GM23338 (cell line): ENCODE results near the gene CDC42EP2. TPM values are rescaled to one million over a fixed set of nuclear protein-coding genes. Genes with fewer than 3 reads are reported as not detected.

Experiments used
- ATAC-seq: fragments of 200-7000 bp; cut with Tn5 transposase; 3 replicates; pipeline ENCODE4 v1.9.1; 2020
- DNase-seq: peaks from one replicate; pipeline ENCODE4 v3.0.0-alpha.2; 2015; ENCODE audit warnings: low spot score
- H2AFZ ChIP-seq: fragments of 200-600 bp; sonication (generic); 2 replicates; pipeline ENCODE4 v1.8.0; 2016; ENCODE audit warnings: antibody characterized with exemption, mild to moderate bottlenecking, moderate library complexity
- H3F3A ChIP-seq: fragments of 200-600 bp; sonication (generic); replicated peaks from 2 replicates; pipeline ENCODE4 v1.8.0; 2017; ENCODE audit warnings: antibody characterized with exemption, mixed run types, low read depth
- H3K27ac ChIP-seq: fragments of 200-600 bp; sonication (generic); 2 replicates; pipeline ENCODE4 v1.6.1; 2016; ENCODE audit warnings: low read depth
- H3K27me3 ChIP-seq: fragments of 200-600 bp; sonication (generic); 2 replicates; pipeline ENCODE4 v1.8.0; 2016; ENCODE audit warnings: mild to moderate bottlenecking, mixed run types, moderate library complexity; ENCODE audit not compliant: insufficient read depth
- H3K36me3 ChIP-seq: fragments of 200-600 bp; sonication (generic); 2 replicates; pipeline ENCODE4 v1.8.0; 2016; ENCODE audit warnings: mild to moderate bottlenecking; ENCODE audit not compliant: insufficient read depth
- H3K4me1 ChIP-seq: fragments of 200-600 bp; sonication (generic); 2 replicates; pipeline ENCODE4 v1.8.0; 2016; ENCODE audit warnings: mild to moderate bottlenecking, moderate library complexity; ENCODE audit not compliant: insufficient read depth
- H3K4me2 ChIP-seq: fragments of 200-600 bp; sonication (generic); 2 replicates; pipeline ENCODE4 v1.7.1; 2017; ENCODE audit warnings: mixed run types
- H3K4me3 ChIP-seq: fragments of 200-600 bp; sonication (generic); 2 replicates; pipeline ENCODE4 v1.6.1; 2016; ENCODE audit warnings: mixed run types
- H3K79me2 ChIP-seq: fragments of 200-600 bp; sonication (generic); replicated peaks from 2 replicates; pipeline ENCODE4 v1.8.0; 2017; ENCODE audit warnings: mild to moderate bottlenecking; ENCODE audit not compliant: insufficient read depth
- H3K9me2 ChIP-seq: fragments of 200-600 bp; sonication (generic); 2 replicates; pipeline ENCODE4 v1.8.0; 2017; ENCODE audit not compliant: insufficient read depth
- H4K20me1 ChIP-seq: fragments of 200-600 bp; sonication (generic); replicated peaks from 2 replicates; pipeline ENCODE4 v1.8.0; 2017; ENCODE audit warnings: mild to moderate bottlenecking; ENCODE audit not compliant: insufficient read depth
- H3K27ac Mint-ChIP-seq: 2 replicates; pipeline ENCODE4 v1.8.0; 2020; ENCODE audit warnings: inconsistent platforms, mild to moderate bottlenecking, moderate library complexity, mixed read lengths
- H3K27me3 Mint-ChIP-seq: 3 replicates; pipeline ENCODE4 v1.8.0; 2022; ENCODE audit warnings: low read depth, mild to moderate bottlenecking, moderate library complexity, mixed read lengths, inconsistent platforms; ENCODE audit not compliant: insufficient read depth, poor library complexity
- H3K36me3 Mint-ChIP-seq: 3 replicates; pipeline ENCODE4 v1.8.0; 2021; ENCODE audit warnings: low read depth, mild to moderate bottlenecking, inconsistent platforms, moderate library complexity, mixed read lengths
- H3K4me1 Mint-ChIP-seq: 3 replicates; pipeline ENCODE4 v1.8.0; 2020; ENCODE audit warnings: mild to moderate bottlenecking, inconsistent platforms, mixed read lengths
- H3K4me3 Mint-ChIP-seq: 3 replicates; pipeline ENCODE4 v1.8.0; 2021; ENCODE audit warnings: moderate library complexity, mild to moderate bottlenecking, inconsistent platforms, mixed read lengths
- H3K9me3 Mint-ChIP-seq: 3 replicates; pipeline ENCODE4 v1.8.0; 2020; ENCODE audit warnings: moderate library complexity, mild to moderate bottlenecking, inconsistent platforms, mixed read lengths
- EZH2 ChIP-seq: fragments of 200-600 bp; sonication (generic); IDR thresholded peaks from one replicate; pipeline ENCODE4 v1.8.0; 2017; ENCODE audit warnings: antibody characterized with exemption, mild to moderate bottlenecking, low read depth; ENCODE audit not compliant: unreplicated experiment
- NANOG ChIP-seq: IDR thresholded peaks from 2 replicates; pipeline ENCODE4 v1.6.1; 2016; ENCODE audit warnings: antibody characterized with exemption, borderline replicate concordance
- POLR2AphosphoS5 ChIP-seq: IDR thresholded peaks from 2 replicates; pipeline ENCODE4 v1.6.1; 2016; ENCODE audit warnings: antibody characterized with exemption, low read depth
- ZNF331 ChIP-seq: fragments of 250-450 bp; sonication (Bioruptor Pico); IDR thresholded peaks from 2 replicates; pipeline ENCODE4 v1.5.0; 2020; ENCODE audit warnings: low read depth, mild to moderate bottlenecking, moderate library complexity
- polyA plus RNA-seq: library from polyadenylated mRNA; unstranded; fragments of >200 nt; fragmentation: Nextera tagmentation; extraction: Ambion mirVana; gene quantifications from 2 replicates; pipeline ENCODE4 v1.2.1, GENCODE V29; 2016
- total RNA-seq: library from RNA; depleted of rRNA; stranded (reverse); fragments of >200 nt; shearing (Covaris generic); gene quantifications from 2 replicates; pipeline ENCODE4 v1.2.3, GENCODE V29; 2014
- TF ChIP-seq, protein P1 (sequence below), 2 experiments: fragments of 200-600 bp in 1 of 2; sonication (generic) in 1 of 2; conservative IDR thresholded peaks; 2 replicates each; pipeline versions ENCODE4 v1.5.1 to v1.6.1; 2016 to 2017; ENCODE audit warnings: antibody characterized with exemption in 2 of 2, low read depth in 2 of 2, mild to moderate bottlenecking in 2 of 2, moderate library complexity in 1 of 2
- TF ChIP-seq, protein P2 (sequence below): fragments of 250-450 bp; sonication (Bioruptor Pico); IDR thresholded peaks from 2 replicates; pipeline ENCODE4 v1.5.0; 2020; ENCODE audit warnings: mild to moderate bottlenecking, moderate library complexity
- TF ChIP-seq, protein P3 (sequence below): IDR thresholded peaks from one replicate; pipeline ENCODE4 v1.6.1; 2018; ENCODE audit warnings: antibody characterized with exemption; ENCODE audit not compliant: unreplicated experiment

CDC42EP2 gene
- total and polyA plus RNA-seq, 2 experiments from 2014 or later: 18.2 to 19.0 TPM

DNA sequence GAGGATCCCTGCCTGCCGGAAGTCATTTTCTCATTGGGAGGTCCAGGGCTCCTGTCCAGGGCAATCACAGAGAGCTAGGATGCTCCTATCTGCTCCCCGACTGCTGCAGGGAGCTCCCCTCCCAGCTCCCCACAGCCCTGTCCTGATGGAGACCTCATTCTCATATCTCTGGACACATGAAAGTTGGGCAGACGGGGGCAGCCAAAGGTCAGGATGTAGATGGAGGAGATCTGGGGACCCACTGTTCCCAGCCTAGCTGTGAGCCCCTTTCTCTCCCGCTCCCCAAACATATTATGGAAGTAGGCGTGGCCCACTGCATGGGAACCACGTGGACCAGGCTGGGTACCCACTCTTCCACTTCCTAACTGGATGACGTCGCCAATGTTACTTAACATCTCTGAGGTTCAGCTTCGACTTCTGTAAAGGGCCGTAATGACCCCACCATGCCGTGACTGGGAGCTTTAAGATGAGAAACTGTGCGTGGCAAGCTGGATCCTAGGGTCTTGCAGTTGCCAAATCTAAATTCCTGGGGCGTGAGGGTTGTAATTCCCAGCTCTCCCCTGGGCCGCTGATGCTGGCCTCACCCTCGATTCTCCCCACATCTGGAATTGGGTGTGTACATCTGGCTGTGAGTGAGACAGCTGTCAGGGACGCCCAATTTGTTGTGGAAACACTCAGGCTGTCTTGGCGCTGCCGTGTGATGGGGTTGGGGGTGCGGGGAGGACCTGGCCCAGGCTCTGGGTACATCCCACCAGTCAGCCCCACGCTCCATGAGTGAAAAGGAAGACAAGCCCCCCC, 1.8 kb downstream of the CDC42EP2 start:
- Histone ChIP-seq H3K79me2 (peaks cover 44% of the 10 kb centered on the region), H4K20me1 (peaks cover 11% of the 10 kb centered on the region), H3K27ac (peak overlapping the region; percentile 88), H2AFZ (no peak overlapping the region), H3K27me3 (peaks cover 14% of the 10 kb centered on the region), H3K4me2 (peak overlapping the region; percentile 99), H3K9me2 (no peaks in the 10 kb centered on the region), H3K4me3 (peak overlapping the region; percentile 98), H3K36me3 (no peaks in the 10 kb centered on the region), H3F3A (peaks cover 17% of the 10 kb centered on the region), H3K4me1 (peaks cover 49% of the 10 kb centered on the region)
- ATAC-seq (no peak), DNase-seq (peak; percentile 64)
- Mint-ChIP-seq H3K36me3 (peaks cover 12% of the 10 kb centered on the region), H3K27ac (peak overlapping the region; percentile 82), H3K9me3 (no peaks in the 10 kb centered on the region), H3K4me3 (peak overlapping the region; percentile 76), H3K4me1 (peaks cover 41% of the 10 kb centered on the region), H3K27me3 (peaks cover 36% of the 10 kb centered on the region)
- TF ChIP-seq POLR2AphosphoS5: no peak

GRCh38 chr11:65317025-65317786, 2.5 kb downstream of the CDC42EP2 start:
- Mint-ChIP-seq H3K27me3 (peaks cover 34% of the 10 kb centered on the region), H3K4me1 (peaks cover 41% of the 10 kb centered on the region), H3K9me3 (no peaks in the 10 kb centered on the region), H3K4me3 (peak overlapping the region; percentile 76), H3K27ac (peak overlapping the region; percentile 82), H3K36me3 (peaks cover 20% of the 10 kb centered on the region)
- peaks cover 14% of the 10 kb centered on the region for H3K27me3 ChIP-seq
- DNase-seq (peak; percentile 80), ATAC-seq (peak; percentile 4)
- peak overlapping the region; percentile 99 for H3K4me2 ChIP-seq
- H3K4me3 ChIP-seq: peak overlapping the region; percentile 98
- no peaks in the 10 kb centered on the region for H3K36me3 ChIP-seq
- H4K20me1 ChIP-seq: peaks cover 11% of the 10 kb centered on the region
- H3K9me2 ChIP-seq: no peaks in the 10 kb centered on the region
- H3K79me2 ChIP-seq: peaks cover 44% of the 10 kb centered on the region
- no peak overlapping the region for H2AFZ ChIP-seq
- peaks cover 21% of the 10 kb centered on the region for H3F3A ChIP-seq
- peak overlapping the region; percentile 88 for H3K27ac ChIP-seq
- peaks cover 49% of the 10 kb centered on the region for H3K4me1 ChIP-seq
- TF ChIP-seq NANOG: no peak
- TF ChIP-seq, protein P1, sequence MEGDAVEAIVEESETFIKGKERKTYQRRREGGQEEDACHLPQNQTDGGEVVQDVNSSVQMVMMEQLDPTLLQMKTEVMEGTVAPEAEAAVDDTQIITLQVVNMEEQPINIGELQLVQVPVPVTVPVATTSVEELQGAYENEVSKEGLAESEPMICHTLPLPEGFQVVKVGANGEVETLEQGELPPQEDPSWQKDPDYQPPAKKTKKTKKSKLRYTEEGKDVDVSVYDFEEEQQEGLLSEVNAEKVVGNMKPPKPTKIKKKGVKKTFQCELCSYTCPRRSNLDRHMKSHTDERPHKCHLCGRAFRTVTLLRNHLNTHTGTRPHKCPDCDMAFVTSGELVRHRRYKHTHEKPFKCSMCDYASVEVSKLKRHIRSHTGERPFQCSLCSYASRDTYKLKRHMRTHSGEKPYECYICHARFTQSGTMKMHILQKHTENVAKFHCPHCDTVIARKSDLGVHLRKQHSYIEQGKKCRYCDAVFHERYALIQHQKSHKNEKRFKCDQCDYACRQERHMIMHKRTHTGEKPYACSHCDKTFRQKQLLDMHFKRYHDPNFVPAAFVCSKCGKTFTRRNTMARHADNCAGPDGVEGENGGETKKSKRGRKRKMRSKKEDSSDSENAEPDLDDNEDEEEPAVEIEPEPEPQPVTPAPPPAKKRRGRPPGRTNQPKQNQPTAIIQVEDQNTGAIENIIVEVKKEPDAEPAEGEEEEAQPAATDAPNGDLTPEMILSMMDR (conservative IDR thresholded peaks at IDR 0.05; ENCODE audit: low read depth in 2 of 2): 0 out of 4 replicates have a peak, but pooled peaks of 1 of the 2 experiments have one; percentile 5
- TF ChIP-seq EZH2: no peak
- TF ChIP-seq, protein P2, sequence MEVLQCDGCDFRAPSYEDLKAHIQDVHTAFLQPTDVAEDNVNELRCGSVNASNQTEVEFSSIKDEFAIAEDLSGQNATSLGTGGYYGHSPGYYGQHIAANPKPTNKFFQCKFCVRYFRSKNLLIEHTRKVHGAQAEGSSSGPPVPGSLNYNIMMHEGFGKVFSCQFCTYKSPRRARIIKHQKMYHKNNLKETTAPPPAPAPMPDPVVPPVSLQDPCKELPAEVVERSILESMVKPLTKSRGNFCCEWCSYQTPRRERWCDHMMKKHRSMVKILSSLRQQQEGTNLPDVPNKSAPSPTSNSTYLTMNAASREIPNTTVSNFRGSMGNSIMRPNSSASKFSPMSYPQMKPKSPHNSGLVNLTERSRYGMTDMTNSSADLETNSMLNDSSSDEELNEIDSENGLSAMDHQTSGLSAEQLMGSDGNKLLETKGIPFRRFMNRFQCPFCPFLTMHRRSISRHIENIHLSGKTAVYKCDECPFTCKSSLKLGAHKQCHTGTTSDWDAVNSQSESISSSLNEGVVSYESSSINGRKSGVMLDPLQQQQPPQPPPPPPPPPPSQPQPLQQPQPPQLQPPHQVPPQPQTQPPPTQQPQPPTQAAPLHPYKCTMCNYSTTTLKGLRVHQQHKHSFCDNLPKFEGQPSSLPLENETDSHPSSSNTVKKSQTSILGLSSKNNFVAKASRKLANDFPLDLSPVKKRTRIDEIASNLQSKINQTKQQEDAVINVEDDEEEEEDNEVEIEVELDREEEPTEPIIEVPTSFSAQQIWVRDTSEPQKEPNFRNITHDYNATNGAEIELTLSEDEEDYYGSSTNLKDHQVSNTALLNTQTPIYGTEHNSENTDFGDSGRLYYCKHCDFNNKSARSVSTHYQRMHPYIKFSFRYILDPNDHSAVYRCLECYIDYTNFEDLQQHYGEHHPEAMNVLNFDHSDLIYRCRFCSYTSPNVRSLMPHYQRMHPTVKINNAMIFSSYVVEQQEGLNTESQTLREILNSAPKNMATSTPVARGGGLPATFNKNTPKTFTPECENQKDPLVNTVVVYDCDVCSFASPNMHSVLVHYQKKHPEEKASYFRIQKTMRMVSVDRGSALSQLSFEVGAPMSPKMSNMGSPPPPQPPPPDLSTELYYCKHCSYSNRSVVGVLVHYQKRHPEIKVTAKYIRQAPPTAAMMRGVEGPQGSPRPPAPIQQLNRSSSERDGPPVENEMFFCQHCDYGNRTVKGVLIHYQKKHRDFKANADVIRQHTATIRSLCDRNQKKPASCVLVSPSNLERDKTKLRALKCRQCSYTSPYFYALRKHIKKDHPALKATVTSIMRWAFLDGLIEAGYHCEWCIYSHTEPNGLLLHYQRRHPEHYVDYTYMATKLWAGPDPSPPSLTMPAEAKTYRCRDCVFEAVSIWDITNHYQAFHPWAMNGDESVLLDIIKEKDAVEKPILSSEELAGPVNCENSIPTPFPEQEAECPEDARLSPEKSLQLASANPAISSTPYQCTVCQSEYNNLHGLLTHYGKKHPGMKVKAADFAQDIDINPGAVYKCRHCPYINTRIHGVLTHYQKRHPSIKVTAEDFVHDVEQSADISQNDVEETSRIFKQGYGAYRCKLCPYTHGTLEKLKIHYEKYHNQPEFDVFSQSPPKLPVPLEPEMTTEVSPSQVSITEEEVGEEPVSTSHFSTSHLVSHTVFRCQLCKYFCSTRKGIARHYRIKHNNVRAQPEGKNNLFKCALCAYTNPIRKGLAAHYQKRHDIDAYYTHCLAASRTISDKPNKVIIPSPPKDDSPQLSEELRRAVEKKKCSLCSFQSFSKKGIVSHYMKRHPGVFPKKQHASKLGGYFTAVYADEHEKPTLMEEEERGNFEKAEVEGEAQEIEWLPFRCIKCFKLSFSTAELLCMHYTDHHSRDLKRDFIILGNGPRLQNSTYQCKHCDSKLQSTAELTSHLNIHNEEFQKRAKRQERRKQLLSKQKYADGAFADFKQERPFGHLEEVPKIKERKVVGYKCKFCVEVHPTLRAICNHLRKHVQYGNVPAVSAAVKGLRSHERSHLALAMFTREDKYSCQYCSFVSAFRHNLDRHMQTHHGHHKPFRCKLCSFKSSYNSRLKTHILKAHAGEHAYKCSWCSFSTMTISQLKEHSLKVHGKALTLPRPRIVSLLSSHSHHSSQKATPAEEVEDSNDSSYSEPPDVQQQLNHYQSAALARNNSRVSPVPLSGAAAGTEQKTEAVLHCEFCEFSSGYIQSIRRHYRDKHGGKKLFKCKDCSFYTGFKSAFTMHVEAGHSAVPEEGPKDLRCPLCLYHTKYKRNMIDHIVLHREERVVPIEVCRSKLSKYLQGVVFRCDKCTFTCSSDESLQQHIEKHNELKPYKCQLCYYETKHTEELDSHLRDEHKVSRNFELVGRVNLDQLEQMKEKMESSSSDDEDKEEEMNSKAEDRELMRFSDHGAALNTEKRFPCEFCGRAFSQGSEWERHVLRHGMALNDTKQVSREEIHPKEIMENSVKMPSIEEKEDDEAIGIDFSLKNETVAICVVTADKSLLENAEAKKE (CRISPR knock-in tag): no peak
- TF ChIP-seq ZNF331 (CRISPR knock-in tag): no peak
- TF ChIP-seq, protein P3, sequence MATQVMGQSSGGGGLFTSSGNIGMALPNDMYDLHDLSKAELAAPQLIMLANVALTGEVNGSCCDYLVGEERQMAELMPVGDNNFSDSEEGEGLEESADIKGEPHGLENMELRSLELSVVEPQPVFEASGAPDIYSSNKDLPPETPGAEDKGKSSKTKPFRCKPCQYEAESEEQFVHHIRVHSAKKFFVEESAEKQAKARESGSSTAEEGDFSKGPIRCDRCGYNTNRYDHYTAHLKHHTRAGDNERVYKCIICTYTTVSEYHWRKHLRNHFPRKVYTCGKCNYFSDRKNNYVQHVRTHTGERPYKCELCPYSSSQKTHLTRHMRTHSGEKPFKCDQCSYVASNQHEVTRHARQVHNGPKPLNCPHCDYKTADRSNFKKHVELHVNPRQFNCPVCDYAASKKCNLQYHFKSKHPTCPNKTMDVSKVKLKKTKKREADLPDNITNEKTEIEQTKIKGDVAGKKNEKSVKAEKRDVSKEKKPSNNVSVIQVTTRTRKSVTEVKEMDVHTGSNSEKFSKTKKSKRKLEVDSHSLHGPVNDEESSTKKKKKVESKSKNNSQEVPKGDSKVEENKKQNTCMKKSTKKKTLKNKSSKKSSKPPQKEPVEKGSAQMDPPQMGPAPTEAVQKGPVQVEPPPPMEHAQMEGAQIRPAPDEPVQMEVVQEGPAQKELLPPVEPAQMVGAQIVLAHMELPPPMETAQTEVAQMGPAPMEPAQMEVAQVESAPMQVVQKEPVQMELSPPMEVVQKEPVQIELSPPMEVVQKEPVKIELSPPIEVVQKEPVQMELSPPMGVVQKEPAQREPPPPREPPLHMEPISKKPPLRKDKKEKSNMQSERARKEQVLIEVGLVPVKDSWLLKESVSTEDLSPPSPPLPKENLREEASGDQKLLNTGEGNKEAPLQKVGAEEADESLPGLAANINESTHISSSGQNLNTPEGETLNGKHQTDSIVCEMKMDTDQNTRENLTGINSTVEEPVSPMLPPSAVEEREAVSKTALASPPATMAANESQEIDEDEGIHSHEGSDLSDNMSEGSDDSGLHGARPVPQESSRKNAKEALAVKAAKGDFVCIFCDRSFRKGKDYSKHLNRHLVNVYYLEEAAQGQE: no peak
